GM21447 (cell line): Measurements from ENCODE around the gene CREB3L1.

Experiments used
- ATAC-seq: cut with Tn5 transposase; IDR thresholded peaks from one replicate; pipeline ENCODE4 v1.9.1; 2021; ENCODE audit not compliant: unreplicated experiment

CREB3L1 gene

DNA sequence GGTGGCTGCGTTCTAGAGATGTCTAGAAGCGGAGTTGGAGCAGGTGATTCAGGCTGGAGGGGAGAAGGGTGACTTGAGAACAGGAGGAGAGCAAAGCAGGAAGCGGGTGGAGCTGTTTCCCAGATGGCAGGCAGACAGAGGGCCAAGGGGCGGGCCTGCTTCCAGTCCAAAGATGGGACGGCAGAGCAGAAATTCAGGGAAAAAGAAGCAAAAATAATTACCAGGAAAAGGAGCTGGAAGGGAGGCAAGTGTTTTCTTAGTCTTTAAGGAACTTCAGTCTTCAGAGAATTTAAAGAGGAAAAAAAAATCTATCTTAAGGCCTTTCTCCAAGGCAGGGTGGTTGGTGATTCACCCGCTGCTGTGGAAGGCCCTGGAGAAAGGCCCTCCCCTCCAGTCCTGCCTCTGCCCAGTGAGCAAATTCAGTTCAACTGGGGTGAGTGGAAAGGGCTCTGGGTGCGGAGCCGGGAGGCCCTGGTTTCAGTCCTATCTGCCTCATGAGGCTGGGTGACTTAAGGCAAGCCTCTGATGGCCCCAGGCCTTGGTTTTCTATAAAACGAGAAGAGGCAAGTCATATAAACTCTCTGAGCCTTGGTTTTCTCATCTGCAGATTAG lies 4.5 kb upstream of the CREB3L1 start:
- no peak for ATAC-seq

DNA sequence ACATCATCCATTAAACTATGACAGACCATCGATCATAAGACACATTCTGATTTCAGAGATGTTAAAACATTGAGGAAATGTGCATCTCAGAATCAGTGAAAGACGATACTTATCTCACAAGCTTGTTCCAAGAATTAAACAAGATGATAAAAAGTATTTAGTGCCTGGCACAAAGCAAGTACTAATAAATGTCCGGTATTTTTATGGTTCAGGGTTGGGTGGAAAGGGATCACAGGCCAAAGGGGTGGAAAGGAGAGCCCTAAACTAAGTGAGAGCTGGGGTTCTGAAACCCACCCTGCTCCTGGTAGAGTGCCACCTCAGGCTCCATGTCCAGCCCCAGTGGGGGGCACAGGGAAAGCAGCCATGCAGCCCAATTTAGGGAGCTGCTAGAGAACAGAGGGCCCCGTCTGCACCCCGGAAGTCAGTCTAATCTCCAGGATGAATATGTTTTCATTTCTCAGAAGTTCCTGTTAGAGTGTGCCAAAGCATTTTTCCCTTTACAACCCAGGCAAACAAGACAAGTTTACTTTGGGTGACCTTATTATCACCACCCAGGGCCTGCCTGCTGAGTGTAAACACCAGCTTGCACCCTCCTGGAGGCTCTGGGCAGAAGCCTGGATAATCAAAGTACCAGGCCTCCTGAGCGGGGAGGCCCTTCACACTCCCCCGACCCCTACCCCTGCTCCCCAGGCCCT lies 3.8 kb upstream of the CREB3L1 start:
- ATAC-seq: no peak

DNA sequence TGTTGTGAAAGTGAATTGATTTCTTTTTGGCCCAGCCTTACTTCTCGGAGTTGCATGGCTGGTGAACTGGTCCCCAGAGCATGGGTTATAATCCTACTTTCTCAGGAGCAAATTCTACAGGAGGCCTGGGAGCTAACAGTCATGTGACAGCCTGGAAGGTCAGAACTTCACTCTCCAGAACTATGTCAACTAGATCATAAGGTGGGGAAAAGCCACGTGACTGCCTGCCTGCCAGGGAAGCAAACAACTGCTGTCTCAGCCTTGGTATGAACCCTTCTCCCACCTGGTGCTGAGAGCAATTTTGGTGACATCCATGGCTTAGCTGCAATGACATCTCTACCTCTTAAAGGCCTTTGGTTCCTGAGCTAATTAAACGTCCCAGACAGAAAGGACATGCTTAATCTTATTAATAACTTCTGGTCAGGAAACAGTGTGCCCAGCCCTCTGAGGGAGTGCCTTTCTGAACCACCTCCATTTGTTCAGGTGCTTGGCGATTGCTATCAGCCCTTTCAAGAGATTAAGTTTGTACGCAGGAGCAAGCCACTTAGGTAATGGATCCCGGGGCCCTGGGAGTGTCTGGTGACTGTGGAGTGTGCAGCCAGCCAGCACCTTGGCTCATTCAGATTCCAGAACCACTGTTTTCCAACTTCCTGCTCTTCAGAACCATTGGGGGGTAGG lies 1.4 kb upstream of the CREB3L1 start:
- ATAC-seq: no peak

DNA sequence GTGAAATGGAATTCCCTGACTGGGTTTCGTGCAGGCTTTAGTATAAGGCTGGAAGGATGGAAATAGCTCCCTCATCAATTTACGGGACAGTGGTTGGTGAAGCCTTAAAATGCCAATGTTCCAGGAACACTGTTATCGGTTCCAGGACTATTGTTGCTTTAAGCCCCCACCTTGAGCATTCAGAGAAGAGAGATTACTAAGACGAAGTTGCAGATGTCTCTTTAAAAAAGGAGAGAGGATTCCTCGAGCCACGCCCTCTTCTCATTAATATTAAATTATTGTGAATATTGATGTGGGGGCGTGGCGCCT lies 195 bp upstream of the CREB3L1 start:
- ATAC-seq: no peak

DNA sequence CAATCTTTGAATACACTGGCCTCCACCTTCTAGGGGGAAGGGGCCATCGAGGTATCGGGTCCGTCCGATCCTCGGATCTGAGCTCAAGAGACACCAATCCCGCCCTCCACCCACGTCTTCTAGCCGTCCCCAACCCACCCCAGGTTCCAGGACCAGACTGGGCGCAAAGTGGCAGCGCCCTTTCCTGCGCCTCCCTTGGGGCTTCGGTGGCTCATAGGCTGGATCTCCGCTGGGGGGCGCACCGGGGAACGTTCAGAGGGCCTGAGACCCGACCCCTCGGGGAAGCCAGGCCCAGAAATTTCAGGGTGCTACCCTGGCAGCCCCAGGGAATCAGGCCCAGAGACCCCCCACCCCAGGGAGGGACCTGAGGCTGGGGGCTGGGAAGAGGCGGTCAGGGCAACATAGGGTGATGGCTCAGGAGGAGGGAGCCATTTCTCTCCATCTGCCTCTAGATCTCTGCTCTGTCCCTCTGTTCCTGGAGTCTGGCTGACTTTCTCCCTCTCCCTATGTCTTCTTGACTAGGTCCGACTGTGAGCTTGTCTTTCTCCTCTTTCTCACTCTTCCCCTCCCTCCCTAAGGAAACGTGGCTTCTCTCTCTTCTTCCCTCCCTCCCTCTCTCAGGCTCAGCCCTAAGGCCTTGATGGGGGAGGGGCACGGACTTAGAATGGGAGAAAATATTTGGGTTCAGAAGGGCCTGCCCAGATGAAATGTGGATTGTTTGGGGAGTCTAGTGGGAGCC lies 1.1 kb downstream of the CREB3L1 start:
- ATAC-seq: no peak

DNA sequence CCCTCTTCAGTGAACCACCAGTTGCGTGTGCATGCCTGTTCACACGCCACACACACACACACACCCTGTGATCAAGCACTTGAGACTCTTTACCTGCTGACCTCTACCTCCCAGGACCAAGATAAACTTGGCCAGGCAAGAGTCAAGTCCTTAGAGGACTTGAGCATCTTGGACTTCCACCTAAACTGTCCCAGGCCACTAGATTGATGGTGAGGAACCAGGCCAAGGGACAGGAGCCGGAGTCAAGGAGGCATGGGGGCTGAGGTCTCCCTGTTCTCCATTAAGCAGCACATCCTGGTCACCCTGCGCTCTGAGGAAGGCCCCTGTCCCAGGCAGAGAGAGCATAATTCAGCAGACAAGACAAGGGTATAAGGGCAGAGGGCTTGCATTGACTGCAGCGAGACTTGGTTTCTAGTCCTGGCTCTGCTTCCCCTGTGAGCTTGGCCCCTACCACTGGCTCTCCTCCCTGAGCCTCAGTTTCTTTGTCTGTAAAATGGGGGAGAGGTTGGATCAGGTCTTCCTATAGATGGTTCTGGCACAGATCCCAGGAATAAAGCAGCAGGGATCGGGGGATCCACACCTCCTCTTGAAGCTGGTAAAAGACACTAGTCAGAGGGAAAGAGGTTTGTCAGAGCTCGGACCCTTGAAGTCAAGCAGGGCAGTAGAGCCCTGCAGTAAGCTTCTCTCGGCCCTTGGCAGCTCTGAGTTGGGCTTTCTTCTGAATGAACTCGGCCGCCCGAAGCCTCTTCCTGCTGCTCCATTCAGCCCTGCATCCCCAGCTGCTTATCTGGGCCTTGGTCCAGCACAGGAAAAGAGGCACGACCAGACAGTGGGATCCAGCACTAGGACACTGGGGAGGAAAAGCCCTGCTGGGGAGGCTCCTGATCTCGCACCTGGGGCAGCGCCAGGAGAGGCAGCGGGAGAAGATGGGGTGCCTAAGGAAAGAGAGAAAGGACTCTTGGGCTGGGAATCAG lies 2.0 kb downstream of the CREB3L1 start:
- ATAC-seq: no peak

DNA sequence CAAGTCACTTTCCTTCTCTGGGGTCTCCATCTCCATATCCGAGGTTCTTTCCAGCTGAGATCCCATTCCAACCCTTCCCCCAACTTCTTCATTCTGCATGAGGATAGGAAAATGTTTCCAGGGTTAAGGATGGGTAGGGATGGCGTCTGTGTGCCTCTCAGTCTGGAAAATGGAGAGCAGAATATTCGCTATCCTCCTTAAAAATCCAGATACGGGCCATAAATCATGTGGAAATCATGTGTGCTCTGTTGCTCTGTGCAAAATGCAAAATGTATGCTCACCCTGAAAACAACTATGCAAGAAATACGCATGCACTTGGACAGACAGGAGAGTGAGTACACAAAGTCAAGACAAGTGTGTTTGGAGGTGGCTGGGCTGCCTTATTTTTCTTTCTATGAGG lies 3.2 kb downstream of the CREB3L1 start:
- ATAC-seq: no peak

DNA sequence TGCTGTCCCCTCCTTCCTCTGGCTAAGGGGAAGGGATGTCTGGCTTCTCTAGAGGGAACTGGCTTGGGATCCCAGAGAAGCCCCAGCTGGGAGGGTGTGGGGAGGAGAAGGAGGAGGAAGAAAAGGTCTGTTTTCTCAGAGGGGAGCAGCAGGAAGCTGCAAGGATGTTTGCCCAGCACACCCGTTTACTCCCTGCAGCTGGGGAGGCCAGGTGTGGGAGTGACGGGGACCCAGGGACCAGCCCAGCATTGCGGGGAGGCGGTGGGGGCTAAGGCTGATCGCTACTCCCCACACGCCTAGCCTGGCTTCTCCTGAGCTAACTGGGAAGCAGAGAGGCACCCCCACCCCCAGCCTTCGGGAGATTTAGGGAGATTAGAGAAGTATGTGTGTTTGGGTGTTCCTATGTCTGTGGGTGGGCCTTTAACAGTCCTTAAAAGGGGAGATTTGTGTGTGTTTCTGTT lies 3.9 kb downstream of the CREB3L1 start:
- ATAC-seq: no peak

DNA sequence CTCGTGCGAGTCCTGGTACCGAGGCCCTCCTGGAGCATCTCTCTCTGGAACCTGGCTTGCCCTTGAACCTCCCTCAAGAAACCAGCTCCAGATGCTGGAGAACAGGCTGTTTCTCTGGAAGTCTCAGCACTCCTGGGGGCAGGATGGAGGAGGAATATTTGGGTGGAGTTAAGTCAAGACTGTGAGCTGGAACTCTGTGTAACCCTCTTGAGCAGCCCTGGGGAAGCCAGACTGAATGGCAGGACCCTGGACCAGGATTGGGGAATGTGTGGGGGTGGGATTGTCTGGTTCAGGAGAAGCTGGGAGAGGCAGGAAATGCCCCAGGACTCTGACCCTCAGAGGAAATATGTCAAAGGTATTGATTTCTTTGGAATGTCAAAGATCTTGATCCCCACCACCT lies 7.7 kb downstream of the CREB3L1 start:
- no peak for ATAC-seq

DNA sequence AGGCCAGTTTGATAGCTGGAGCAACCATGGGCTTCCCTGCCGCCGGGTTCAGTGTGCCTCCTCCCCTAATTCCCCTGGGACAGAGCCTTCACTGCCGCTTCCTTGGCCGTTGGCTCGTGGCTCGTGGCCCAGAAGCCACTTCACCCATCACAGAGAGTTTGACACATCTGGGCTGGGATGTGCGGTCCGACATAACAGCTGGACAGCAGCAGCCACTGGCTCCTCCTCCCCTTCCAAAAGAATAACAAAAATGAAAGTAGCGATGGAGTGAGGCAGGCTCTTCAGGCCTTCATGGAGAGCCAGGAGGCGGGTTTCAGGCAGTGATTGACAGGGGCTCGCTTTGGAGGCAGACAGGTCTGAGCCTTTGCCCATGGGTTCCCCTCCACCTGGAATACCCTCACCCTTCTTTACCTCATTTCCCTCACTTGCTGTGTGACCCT lies 8.2 kb downstream of the CREB3L1 start:
- no peak for ATAC-seq

DNA sequence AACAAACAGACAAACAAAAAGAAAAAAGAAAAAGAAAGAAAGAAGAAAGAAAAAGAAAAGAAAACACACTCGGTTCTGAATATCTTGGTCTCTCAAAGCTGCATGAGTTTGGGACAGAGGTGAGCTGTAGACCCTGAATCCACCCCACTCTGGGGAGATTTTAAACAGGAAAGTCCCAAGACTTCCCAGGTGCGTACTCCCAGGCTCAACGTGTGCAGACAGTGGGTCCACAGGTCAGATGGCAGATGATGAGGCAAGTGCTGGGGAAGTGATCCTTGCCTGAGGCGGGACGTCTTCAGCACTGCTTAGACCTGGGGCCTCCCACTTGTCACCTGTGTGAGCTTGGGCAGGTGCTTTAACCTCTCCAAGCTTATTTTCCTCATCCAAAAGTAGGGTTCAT lies 9.3 kb downstream of the CREB3L1 start:
- no peak for ATAC-seq

DNA sequence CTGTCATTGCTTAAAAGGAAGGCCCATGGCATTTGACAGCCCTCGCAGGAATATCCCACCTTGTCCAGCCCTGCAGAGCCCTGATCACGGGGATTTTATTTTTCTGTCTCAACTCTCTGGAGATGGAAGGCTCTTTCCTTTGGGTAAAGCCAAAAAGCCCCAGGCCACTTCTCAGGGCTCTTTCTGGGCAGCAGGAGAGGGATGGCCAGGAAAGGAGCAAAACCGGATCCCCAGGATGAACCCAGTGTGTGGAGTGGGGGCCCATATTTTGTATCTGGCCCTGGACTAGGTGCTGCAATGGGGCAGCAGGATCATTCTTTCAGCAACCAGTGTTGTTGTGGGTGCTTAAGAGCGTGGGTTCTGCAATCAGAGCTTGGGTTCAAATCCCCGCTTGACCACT lies 11.0 kb downstream of the CREB3L1 start:
- no peak for ATAC-seq

DNA sequence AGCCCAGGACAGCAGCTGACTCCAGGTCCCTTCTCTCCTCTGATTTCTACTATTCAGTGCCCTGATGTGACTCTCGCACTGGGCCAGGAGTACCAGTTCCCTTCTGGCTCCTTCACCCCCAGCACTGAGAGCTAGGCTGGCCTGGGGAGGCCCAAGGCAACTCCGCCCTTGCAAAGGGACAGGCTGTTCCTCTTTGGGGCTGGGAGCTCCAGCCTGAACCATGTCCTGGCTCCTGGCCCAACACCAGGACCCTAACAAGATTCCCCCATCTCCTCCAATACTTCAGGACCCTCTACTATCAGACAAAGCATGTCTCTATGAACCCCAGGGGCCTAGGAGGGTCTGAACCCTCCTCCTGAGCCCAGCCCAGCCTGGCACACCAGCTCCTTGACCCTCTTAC lies 12.5 kb downstream of the CREB3L1 start:
- no peak for ATAC-seq

DNA sequence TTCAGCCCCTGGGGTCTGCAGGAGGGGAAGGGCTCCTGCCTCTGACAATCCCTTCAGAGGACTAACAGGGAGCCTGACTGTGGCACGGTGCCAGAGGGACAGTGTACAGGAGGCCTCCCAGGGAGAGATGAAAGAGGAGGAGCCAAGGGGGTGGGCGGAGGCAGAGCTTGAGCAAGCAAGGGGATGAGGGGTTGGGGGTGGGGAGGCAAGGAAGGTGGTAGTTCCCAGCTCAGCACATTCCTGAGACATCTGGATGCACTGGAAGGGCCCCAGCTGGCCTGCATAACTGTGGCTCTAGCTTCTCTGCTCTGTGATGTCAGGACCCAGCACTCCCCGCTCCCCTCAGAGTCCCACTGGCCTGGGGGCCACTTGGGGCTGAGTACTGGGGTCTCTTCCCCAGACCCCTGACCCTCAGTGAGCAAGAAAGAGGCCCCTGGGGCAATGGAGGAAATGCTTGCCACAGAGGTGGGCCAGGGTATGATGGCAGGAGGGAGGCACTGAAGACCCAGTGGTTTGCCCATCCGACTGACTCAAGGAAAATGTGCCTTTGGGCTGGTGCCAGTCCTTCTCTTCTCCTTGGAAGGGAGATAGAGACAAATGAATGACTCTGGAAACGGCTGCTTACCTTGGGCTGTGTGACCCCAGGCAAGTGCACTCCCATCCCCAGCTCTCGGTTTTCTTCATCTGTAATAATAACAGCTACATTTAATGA lies 13.3 kb downstream of the CREB3L1 start:
- no peak for ATAC-seq

DNA sequence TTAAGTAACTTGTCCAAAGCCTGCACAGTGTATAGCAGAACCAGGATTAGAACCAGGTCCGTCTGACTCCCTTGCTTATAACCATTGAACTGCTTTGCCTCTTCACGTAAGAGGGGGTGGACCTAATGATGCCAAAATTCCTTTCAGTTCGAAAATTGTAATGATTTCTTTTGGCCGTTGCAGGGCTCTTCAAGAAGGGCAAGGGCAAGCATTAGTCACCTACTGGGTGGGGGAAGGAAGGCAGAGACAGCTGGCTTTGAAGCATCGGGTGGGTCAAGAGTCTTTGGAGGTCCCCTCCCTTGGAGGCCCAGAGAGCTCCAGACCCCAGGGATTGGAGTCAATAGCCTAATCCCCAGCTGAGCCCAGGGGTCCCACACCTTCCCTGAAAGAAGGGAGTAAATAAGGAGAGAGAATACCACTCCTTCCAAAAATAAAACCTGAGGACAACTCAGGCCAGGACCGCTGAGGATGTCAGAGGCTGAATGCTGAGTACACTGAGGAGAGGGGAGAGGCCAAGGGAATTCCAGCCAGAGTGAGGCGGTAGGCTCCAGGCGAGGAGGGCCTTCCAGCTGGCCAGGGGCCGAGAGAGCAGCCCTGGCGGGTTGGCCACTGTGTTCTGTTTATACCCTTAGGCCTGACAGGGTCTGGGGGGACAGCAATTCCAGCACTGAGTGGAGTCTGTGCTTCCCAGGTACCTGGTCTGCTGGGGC lies 14.1 kb downstream of the CREB3L1 start:
- ATAC-seq: no peak

DNA sequence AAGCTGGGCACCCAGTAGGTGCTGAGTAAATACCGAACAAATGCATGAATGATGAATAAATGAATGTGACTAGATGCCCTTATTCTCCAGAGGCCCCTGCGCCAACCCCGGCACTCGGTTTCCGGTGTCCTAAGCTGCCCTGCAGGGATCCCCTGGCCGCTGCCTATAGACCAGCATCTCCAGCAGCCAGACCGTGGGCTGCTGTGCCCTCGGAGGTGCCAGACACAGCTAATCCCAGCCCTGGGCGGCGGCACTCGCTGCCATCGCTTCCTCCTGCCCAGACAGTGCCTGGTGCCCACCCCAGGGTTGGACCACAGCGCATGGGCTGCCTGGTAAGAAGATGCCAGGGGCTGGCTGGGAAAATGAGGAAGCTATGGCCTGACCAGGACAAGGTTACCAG lies 15.6 kb downstream of the CREB3L1 start:
- no peak for ATAC-seq

DNA sequence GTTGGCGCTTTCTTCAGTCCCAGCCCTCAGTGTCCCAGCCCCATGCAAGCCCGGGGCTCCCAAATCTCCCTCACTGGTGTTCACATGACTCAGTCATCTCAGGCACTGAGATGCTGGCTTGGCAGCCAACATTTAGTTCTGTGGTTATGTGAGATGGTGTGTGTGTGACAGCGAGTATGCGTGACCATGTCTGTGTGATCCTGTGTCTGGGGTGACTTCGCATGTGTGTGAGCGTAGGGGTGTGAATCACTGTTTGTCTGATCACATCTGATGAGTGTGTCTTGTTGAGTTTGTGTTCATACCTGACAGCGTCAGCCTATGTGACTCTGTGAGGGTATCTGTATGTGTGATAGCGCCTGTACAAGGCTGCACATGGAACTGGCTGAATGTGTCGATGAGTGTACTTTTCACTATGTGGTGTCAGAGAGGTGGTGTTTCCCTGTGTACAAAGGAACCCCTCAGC lies 16.2 kb downstream of the CREB3L1 start:
- ATAC-seq: no peak

DNA sequence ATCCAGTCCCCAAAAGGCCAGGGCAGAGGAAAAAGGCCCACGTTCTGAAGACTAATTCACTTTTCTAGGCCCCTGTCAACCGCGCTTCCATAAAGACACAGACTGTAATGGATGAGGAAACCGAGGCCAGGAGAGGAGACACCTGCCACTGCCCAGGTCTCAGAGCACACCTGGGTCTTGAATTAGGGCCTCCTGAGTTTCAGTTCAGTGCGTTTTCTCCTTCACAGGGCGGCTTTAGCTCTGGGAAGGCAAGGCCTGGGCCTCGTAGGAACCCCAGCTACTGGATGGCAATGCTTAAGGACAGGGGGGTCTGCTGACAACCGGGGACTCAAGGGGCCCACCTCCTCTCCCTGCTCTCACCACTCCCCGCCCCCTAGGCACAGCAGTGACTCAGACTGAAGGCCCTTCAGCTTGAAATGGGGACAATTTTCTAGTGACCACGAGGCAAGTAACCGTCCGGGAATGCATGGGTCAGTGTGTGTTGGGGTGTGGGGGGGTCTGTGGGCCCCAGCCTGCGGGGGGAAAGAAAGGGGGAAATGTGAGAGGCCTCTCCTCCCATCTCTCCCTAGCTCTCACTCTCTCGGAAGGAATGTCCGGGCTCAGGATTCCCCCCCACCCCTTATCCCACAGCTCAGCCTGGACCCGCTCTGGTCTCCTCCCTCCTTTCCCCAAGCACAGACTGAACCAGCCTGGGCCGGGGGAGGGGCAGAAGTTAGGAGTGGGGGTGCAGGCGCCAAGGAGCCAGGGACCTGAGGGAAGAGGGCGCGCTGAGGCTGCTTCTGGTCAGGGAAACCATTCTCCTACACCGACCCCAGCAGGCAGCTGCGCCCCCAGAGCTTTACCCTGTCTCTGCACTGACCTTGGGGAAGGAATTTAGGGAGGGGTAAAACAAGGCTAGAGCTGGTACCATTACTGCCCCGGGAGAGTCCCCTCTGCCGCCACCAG lies 17.2 kb downstream of the CREB3L1 start:
- ATAC-seq: no peak
